A549 (cell line): ENCODE results near the gene APBB2. TPM values are rescaled to one million over a fixed set of nuclear protein-coding genes. Genes with fewer than 3 reads are reported as not detected.

Experiments used
- ATAC-seq, 2 experiments: fragments of 200-7000 bp in 1 of 2; fragments of >200 bp in 1 of 2; cut with Nextera tagmentation in 1 of 2; cut with Tn5 transposase in 1 of 2; 3 replicates each; pipeline versions ENCODE4 v1.8.0 to v1.9.1; 2018 to 2020; ENCODE audit warnings: mild to moderate bottlenecking in 1 of 2, moderate library complexity in 1 of 2
- CTCF ChIA-PET: fragments of 300-600 bp; sonication (Branson Sonifier 250); formaldehyde crosslinking; extraction: SDS; loops from one replicate; lab custom pipeline; 2021; ENCODE audit warnings: antibody characterized with exemption, inconsistent platforms; lab: Yijun Ruan, JAX
- POLR2A ChIA-PET: fragments of 350-600 bp; formaldehyde crosslinking; extraction: SDS; loops from one replicate; lab custom pipeline; 2021; ENCODE audit warnings: antibody characterized with exemption, inconsistent platforms; lab: Yijun Ruan, JAX
- DNase-seq, 2 experiments: peaks; one replicate each; pipeline versions ENCODE4 v3.0.0 to v3.0.0-alpha.2; 2011 to 2016; ENCODE audit warnings: low read depth in 1 of 2, low spot score in 1 of 2
- FAIRE-seq: peaks from 2 replicates; lab custom pipeline; 2011; peaks lifted over from hg19 to GRCh38; lab: Jason Lieb, UNC
- H3K27ac ChIP-seq, 2 experiments: fragments of >200 bp; sonication (Bioruptor Twin); formaldehyde crosslinking; 3 replicates each; pipeline ENCODE4 v1.5.1; 2016 to 2017
- H3K4me1 ChIP-seq: fragments of >200 bp; sonication (Bioruptor Twin); formaldehyde crosslinking; 3 replicates; pipeline ENCODE4 v1.6.1; 2016
- H3K4me2 ChIP-seq: fragments of >200 bp; sonication (Bioruptor Twin); formaldehyde crosslinking; 3 replicates; pipeline ENCODE4 v1.6.1; 2016
- H3K4me3 ChIP-seq: fragments of >200 bp; sonication (Bioruptor Twin); formaldehyde crosslinking; 3 replicates; pipeline ENCODE4 v1.5.1; 2016
- H3K9me3 ChIP-seq: fragments of >200 bp; sonication (Bioruptor Twin); formaldehyde crosslinking; 3 replicates; pipeline ENCODE4 v1.6.1; 2016
- BHLHE40 ChIP-seq: IDR thresholded peaks from 2 replicates; pipeline ENCODE4 v1.6.1; 2012; ENCODE audit warnings: low read depth, low read length, inconsistent platforms
- CBX2 ChIP-seq: fragments of 200-600 bp; sonication (generic); IDR thresholded peaks from 2 replicates; pipeline ENCODE4 v1.6.1; 2016; ENCODE audit warnings: low read depth, mild to moderate bottlenecking, borderline replicate concordance
- CEBPB ChIP-seq, 2 experiments: fragments of >200 bp in 1 of 2; sonication (Bioruptor Twin) in 1 of 2; formaldehyde crosslinking in 1 of 2; IDR thresholded peaks; 2 replicates each; pipeline ENCODE4 v1.6.1; 2012 to 2016
- EHMT2 ChIP-seq: fragments of 200-600 bp; sonication (generic); IDR thresholded peaks from 2 replicates; pipeline ENCODE4 v1.6.1; 2016; ENCODE audit warnings: antibody characterized with exemption, low read depth, mild to moderate bottlenecking, moderate library complexity
- ELK1 ChIP-seq: fragments of 150-350 bp; IDR thresholded peaks from 2 replicates; pipeline ENCODE4 v1.6.1; 2014; ENCODE audit warnings: low read depth, mild to moderate bottlenecking, low read length
- FOSL2 ChIP-seq, 2 experiments: fragments of 450-650 bp in 1 of 2; fragments of >200 bp in 1 of 2; sonication (Bioruptor Twin) in 1 of 2; formaldehyde crosslinking; IDR thresholded peaks; 2 replicates each; pipeline versions ENCODE4 v1.5.0 to v1.6.1; 2016 to 2020; ENCODE audit warnings: mild to moderate bottlenecking in 1 of 2, moderate library complexity in 1 of 2
- FOXS1 ChIP-seq: fragments of 250-450 bp; sonication (Bioruptor Pico); IDR thresholded peaks from 2 replicates; pipeline ENCODE4 v1.5.0; 2020; ENCODE audit warnings: mild to moderate bottlenecking, moderate library complexity
- HES2 ChIP-seq: fragments of >200 bp; sonication (Bioruptor Twin); formaldehyde crosslinking; IDR thresholded peaks from 2 replicates; pipeline ENCODE4 v1.6.1; 2016
- HMGXB4 ChIP-seq: fragments of 250-450 bp; sonication (Bioruptor Pico); IDR thresholded peaks from 2 replicates; pipeline ENCODE4 v1.5.0; 2021; ENCODE audit warnings: mild to moderate bottlenecking, moderate library complexity, borderline replicate concordance
- HOXB13 ChIP-seq: fragments of 250-450 bp; sonication (Bioruptor Pico); IDR thresholded peaks from 2 replicates; pipeline ENCODE4 v1.5.0; 2020; ENCODE audit warnings: low read depth, mild to moderate bottlenecking, moderate library complexity
- KDM5A ChIP-seq: fragments of 200-600 bp; sonication (generic); IDR thresholded peaks from 2 replicates; pipeline ENCODE4 v1.6.1; 2016; ENCODE audit warnings: antibody characterized with exemption, mild to moderate bottlenecking
- MAFK ChIP-seq: fragments of 450-650 bp; IDR thresholded peaks from 2 replicates; pipeline ENCODE4 v1.6.1; 2014; ENCODE audit not compliant: partially characterized antibody
- MYC ChIP-seq: IDR thresholded peaks from 2 replicates; pipeline ENCODE4 v1.6.1; 2012; ENCODE audit warnings: mild to moderate bottlenecking, inconsistent platforms, low read length, improper control_type of control experiment, borderline replicate concordance
- PHF8 ChIP-seq: fragments of 200-600 bp; sonication (generic); IDR thresholded peaks from 2 replicates; pipeline ENCODE4 v1.6.1; 2016; ENCODE audit warnings: low read depth, mild to moderate bottlenecking, antibody characterized with exemption, moderate library complexity, borderline replicate concordance
- POLR2A ChIP-seq: IDR thresholded peaks from 2 replicates; pipeline ENCODE4 v1.6.1; 2012; ENCODE audit warnings: mild to moderate bottlenecking, low read length
- POLR2AphosphoS2 ChIP-seq: conservative IDR thresholded peaks from 2 replicates; pipeline ENCODE4 v1.6.1; 2012; ENCODE audit warnings: low read length, improper control_type of control experiment, inconsistent platforms
- RFX5 ChIP-seq: fragments of 450-650 bp; IDR thresholded peaks from 2 replicates; pipeline ENCODE4 v1.7.1; 2014; ENCODE audit warnings: antibody characterized with exemption, mild to moderate bottlenecking, moderate library complexity
- ZC3H11A ChIP-seq: fragments of 450-650 bp; IDR thresholded peaks from 2 replicates; pipeline ENCODE4 v1.6.1; 2014; ENCODE audit warnings: antibody characterized with exemption, mild to moderate bottlenecking
- ZSCAN20 ChIP-seq: fragments of 250-450 bp; sonication (Bioruptor Pico); IDR thresholded peaks from 2 replicates; pipeline ENCODE4 v1.8.0; 2022; ENCODE audit warnings: mild to moderate bottlenecking, moderate library complexity
- WGBS: methylation state at CpG from one replicate; pipeline ENCODE4 v1.1.6; 2017; ENCODE audit errors: missing lambda C conversion rate; 5-methylcytosine and 5-hydroxymethylcytosine counted together
- polyA plus RNA-seq, 4 experiments: library from polyadenylated mRNA; depleted of rRNA in 3 of 4; stranded (reverse); fragments of >200 nt; fragmentation: RNase III in 1 of 4; extraction: RNeasy Plus Mini Kit Qiagen cat#74134 plus additional on column Dnase treatment in 1 of 4; gene quantifications; 2 replicates in 3 of 4; 3 replicates in 1 of 4; pipeline ENCODE4 v1.2.3, GENCODE V29; 2011 to 2017
- TF ChIP-seq, protein P1 (sequence below): fragments of 250-450 bp; sonication (Bioruptor Pico); IDR thresholded peaks from 2 replicates; pipeline ENCODE4 v1.5.0; 2020; ENCODE audit warnings: low read depth, mild to moderate bottlenecking, moderate library complexity
- TF ChIP-seq, protein P2 (sequence below): IDR thresholded peaks from 2 replicates; pipeline ENCODE4 v1.6.1; 2012

Gene APBB2
- polyA plus RNA-seq, 2 of the 4 experiments (the other 2 are of a cell fraction), result 8.3 to 31.9 TPM

GRCh38 chr4:41197495-41197894 lies 16.8 kb downstream of the APBB2 start:
- FAIRE-seq, result no peak
- no peak for ATAC-seq
- no peak overlapping the region for H3K27ac ChIP-seq
- WGBS, result 92% methylated on average over 3 of the region's 3 CpGs
- H3K4me2 ChIP-seq, result no peak overlapping the region
- no peak for TF ChIP-seq FOSL2 (IDR thresholded peaks at IDR 0.05)
- no peak for TF ChIP-seq FOSL2 (CRISPR knock-in tag; IDR thresholded peaks at IDR 0.05)
- no peak for TF ChIP-seq ELK1
- TF ChIP-seq POLR2AphosphoS2, result no peak
- no peak for TF ChIP-seq CBX2
- TF ChIP-seq RFX5, result no peak
- no peak for TF ChIP-seq HMGXB4 (CRISPR knock-in tag)
- TF ChIP-seq HOXB13 (CRISPR knock-in tag), result no peak
- no peak for TF ChIP-seq FOXS1
- TF ChIP-seq CEBPB (IDR thresholded peaks at IDR 0.05), result no peak
- TF ChIP-seq MYC, result no peak
- no peak for TF ChIP-seq EHMT2
- TF ChIP-seq, protein P1, sequence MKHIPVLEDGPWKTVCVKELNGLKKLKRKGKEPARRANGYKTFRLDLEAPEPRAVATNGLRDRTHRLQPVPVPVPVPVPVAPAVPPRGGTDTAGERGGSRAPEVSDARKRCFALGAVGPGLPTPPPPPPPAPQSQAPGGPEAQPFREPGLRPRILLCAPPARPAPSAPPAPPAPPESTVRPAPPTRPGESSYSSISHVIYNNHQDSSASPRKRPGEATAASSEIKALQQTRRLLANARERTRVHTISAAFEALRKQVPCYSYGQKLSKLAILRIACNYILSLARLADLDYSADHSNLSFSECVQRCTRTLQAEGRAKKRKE (CRISPR knock-in tag), result no peak
- no peak for DNase-seq
- CTCF ChIA-PET, result interaction anchor here (0.8 kb wide), 1 partner anchor 15 kb away, joined by 3 read pairs; no protein-coding TSS in a partner anchor
- H3K4me1 ChIP-seq, result no peaks in the 10 kb centered on the region
- H3K4me3 ChIP-seq, result no peak overlapping the region
- no peaks in the 10 kb centered on the region for H3K9me3 ChIP-seq
- POLR2A ChIA-PET, result no interaction called here

GRCh38 chr4:41196633-41197332 lies 17.6 kb downstream of the APBB2 start:
- FAIRE-seq, result no peak
- peak; percentile 86 for TF ChIP-seq MAFK
- no peak for TF ChIP-seq POLR2A
- Histone ChIP-seq H3K9me3 (no peaks in the 10 kb centered on the region), H3K4me2 (no peak overlapping the region), H3K4me1 (no peaks in the 10 kb centered on the region), H3K4me3 (no peak overlapping the region), H3K27ac (no peak overlapping the region)
- DNase-seq, result no peak
- CTCF ChIA-PET, result interaction anchor here (0.8 kb wide), 1 partner anchor 15 kb away, joined by 3 read pairs; no protein-coding TSS in a partner anchor
- ATAC-seq, result no peak
- WGBS, result 88% methylated on average over 6 of the region's 6 CpGs
- POLR2A ChIA-PET, result no interaction called here

GRCh38 chr4:41192136-41192535 lies 22.2 kb downstream of the APBB2 start:
- WGBS, result 85% methylated on average over 3 of the region's 3 CpGs
- no peak overlapping the region for H3K4me3 ChIP-seq
- H3K4me2 ChIP-seq, result no peak overlapping the region
- no peak overlapping the region for H3K27ac ChIP-seq
- no peak for TF ChIP-seq PHF8
- TF ChIP-seq KDM5A, result no peak
- no peak for TF ChIP-seq ZSCAN20 (CRISPR knock-in tag)
- no peak for TF ChIP-seq HES2
- TF ChIP-seq MAFK, result no peak
- no peak for TF ChIP-seq BHLHE40
- no peak for TF ChIP-seq ZC3H11A
- TF ChIP-seq, protein P2, sequence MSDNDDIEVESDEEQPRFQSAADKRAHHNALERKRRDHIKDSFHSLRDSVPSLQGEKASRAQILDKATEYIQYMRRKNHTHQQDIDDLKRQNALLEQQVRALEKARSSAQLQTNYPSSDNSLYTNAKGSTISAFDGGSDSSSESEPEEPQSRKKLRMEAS, result no peak
- no peaks in the 10 kb centered on the region for H3K9me3 ChIP-seq
- POLR2A ChIA-PET, result no interaction called here
- ATAC-seq (no peak), FAIRE-seq (no peak), DNase-seq (no peak)
- H3K4me1 ChIP-seq, result no peaks in the 10 kb centered on the region; the same call in 2 of the 3 replicates
- CTCF ChIA-PET, result no interaction called here
